HG02938 (cell line): Measurements from ENCODE around the gene FOXN4.
"Not testable (repeated sequence)": the region's sequence is repeated elsewhere in the genome, so short reads cannot be mapped to it uniquely, and the experiment has no call there.

Source experiments
- ATAC-seq: cut with Tn5 transposase; IDR thresholded peaks from one replicate; pipeline ENCODE4 v1.9.1; 2021; ENCODE audit warnings: mild to moderate bottlenecking, moderate library complexity; ENCODE audit not compliant: unreplicated experiment

FOXN4 gene, protein sequence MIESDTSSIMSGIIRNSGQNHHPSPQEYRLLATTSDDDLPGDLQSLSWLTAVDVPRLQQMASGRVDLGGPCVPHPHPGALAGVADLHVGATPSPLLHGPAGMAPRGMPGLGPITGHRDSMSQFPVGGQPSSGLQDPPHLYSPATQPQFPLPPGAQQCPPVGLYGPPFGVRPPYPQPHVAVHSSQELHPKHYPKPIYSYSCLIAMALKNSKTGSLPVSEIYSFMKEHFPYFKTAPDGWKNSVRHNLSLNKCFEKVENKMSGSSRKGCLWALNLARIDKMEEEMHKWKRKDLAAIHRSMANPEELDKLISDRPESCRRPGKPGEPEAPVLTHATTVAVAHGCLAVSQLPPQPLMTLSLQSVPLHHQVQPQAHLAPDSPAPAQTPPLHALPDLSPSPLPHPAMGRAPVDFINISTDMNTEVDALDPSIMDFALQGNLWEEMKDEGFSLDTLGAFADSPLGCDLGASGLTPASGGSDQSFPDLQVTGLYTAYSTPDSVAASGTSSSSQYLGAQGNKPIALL

DNA sequence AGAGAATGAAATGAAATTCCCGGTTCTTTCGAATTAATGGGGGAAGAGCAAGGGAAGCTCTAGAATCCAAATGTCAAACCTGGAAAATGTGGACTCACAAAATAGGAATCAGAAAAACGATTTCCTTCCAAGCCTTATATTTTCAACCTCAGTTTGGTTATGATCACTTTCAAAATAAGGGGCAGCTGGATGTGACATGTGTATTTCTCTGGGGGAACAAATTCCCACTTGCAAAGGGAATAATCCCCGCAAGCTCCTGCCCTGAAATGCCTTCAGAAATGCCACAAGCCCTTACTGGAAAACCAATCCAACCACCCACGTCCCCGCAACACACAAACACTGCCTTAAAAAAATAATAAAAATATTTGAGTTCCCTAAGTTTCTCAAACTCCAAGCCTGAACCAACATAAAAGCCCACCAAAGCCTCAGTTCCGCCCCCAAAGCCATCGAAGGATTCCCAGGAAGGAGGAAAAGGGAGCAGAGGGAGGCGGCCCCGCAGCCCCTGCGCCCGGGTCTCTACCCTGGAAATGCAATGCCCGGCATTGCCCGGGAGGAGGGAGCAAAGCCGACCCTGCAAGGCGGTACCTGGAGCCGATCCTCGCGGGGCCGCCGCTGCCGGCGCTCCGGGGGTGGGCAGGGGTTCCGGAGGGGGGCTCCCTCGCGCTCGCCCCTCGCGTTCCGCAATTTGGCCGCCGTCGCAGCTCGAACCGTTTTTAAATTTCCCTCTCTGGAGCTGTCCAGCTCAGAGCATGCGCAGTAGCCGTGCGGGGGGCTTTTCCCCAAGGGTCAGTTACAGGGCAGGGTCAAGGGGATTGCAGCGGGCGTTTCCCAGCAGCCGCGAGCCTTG is at the start of gene FOXN4:
Gene FOXN4, minus strand, starts transcription at position 751 of the 847 bp plus-strand sequence. CDS start 963 bp downstream, outside the sequence.
- no peak for ATAC-seq

DNA sequence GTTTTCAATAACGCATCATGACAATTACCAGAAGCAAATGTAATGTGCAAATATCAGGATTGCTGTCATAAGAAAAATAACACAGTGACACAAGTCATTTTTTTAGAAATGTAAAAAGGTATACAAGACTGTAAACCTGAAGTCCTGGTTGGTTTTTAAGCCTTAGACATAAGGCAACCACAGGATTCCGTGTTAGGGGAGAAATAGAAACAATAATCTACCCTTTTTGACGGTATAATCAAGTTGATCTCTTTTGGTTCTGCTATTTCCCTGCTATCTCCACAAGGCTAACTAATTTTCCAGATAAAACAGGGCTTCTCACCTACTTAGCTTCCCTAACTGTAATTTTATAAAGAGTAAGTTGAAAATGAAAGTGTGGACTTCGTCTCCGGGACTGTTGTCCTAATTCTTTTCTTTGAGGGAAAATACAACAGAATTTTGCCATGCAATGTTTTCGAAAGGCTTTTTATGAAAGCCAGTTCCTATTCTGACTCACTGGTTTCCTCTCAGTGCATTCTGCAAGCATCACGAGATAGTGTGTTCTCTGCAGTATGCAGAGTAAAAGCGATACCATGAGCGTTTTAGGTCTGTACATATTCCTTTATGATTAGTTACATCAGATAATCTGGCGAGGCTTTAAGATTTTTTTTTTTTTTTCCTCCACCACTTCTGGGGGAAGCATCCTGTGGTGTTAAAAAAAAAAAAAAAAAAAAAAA is 49.2 kb upstream of the FOXN4 start:
- no peak for ATAC-seq

DNA sequence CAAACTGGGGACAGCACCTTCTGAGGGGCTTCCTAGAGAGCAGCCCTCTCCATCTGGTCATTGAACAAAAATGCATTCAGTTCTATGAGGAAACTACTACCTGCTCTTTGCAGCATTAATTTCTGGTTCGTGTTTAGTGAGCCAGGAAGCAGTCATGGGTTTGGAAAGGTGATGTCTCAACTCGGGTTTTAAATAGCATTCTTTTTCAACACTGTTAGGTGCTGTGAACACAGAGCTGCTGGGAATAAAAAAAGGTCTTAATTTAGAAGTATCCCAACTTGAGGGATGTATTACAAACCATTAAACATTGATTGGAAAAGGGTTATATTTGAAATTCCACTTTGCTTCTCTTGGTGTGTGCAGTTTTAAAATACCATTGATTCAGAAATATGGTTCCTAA is 47.9 kb upstream of the FOXN4 start:
- ATAC-seq: no peak

DNA sequence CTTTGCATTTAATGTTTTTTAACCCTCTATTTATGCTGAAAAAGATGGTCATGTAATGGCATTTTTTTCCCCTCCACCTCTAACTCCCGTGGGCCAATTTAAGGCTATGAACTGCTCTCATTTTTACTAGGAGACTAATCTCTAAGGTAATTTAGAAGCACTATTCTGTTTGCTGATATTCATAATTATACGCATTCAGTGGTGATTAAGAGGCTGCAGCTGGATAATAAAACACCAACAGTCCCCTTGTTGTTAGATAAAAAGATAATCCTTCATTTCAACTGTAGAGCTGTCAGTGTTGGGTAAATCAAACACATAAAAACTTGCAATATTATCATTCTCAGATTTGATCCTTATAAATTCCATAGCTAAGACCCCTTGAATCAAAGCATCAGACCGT is 47.5 kb upstream of the FOXN4 start:
- no peak for ATAC-seq

DNA sequence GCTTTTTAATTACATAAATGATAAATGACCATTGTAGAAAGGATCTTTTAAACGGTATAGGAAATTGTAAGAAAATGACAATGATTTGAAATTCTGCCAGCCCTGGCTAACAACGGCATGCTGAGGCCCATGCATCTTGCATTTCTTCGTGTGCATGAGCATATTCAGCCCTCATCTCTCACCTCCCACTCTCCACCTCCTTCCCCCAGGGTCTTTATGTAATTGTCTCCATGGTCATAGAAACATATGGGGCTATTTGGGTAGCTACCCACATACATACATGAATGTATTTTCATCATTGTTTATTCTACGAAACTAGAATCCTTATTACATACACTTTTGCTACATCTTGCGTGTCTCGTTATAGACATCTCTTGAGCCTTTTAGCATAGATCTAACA is 43.1 kb upstream of the FOXN4 start:
- ATAC-seq: no peak

DNA sequence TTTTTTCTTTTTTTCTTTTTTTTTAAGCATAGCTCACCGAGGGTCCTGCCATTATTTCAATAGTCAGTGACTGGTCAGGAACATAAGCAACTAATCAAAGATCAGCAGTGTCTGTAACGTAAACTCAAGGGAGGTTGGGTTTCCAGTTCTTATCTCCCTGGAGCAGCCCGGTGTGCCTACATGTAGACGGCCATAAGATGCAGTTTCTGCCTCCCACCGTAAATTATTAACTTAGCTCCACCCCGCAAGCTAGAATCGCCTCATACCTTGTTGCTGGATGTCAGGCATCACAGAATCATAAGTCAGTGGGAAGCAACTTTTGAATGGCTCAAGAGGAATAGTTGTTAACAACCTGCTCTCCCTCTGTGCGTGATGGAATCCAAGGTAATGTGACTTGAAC is 38.5 kb upstream of the FOXN4 start, which contains the start of gene MYO1H:
Gene MYO1H, plus strand, starts transcription at position 312 of the 400 bp plus-strand sequence. Its CDS starts 61 bp downstream, at position 373.
- ATAC-seq: no peak

DNA sequence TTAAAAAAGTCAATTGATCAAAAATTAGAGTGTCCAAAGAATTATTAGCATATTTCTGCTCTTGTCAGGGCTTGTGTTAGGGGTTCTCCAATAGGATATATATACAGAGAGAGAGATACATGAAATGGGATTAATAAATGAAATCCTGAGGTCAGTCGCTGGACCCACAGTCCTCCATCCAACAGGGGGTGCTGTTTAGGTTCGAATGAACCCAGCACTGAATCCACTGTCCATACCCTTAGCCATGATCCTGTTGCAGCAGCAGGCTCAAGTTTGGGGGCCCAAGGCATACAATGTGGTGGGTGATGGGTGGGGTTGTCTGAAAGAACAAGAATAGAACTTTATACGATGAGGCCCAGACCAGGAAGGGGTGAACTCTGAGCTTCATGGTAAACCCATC is 37.8 kb upstream of the FOXN4 start:
- ATAC-seq: no peak

DNA sequence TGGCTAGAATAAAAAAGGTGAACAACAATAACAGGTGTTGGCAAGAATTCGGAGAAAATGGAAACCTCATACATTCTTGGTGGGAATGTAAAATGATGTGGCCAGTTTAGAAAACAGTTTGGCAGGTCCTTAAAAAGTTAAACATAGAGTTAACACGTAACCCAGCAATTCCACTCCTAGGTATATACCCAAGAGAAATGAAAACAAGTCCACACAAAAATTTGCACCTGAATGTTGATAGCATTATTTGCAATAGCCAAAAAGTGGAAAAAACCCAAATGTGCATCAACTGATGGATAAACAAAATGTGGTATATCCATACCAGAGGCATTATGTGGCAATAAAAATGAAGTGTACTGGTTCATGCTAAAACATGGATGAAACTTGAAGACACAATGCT is 36.3 kb upstream of the FOXN4 start:
- ATAC-seq: no peak

DNA sequence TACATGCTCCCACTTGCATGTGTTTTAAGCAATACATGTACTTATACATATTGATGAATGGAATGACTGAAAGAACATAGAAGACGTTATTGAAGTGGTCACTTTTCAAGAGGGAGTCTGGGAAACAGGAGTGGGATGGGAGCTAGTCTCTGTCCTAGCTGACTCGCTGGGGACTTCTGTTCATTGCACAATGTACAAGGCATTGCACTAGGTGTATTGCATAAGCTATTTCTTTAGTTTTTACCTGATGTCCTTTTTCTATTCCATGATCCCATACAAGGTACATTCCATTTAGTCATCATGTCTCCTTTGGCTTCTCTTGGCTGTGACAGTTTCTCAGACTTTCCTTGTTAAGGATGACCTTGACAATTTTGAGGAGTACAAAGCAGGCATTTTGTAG is 34.6 kb upstream of the FOXN4 start:
- ATAC-seq: no peak

DNA sequence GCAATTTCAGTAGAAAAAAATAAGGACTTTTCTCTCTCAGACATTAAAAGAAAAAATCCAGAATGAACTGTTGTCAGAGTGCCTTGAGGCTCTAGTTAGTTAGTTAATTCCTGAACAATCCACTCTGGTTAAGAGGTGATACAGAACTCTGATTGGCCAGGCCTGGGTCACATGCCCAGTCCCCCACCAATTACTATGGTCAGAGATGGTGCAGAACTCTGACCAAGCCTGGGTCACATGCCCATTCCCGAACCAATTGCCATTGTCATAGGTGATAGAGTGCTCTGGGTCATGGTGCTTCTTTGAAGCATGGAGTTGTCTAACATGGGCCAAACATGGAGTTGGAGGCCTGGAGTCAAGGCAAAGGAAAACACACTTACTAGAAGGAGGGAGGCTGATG is 27.5 kb upstream of the FOXN4 start:
- no peak for ATAC-seq

DNA sequence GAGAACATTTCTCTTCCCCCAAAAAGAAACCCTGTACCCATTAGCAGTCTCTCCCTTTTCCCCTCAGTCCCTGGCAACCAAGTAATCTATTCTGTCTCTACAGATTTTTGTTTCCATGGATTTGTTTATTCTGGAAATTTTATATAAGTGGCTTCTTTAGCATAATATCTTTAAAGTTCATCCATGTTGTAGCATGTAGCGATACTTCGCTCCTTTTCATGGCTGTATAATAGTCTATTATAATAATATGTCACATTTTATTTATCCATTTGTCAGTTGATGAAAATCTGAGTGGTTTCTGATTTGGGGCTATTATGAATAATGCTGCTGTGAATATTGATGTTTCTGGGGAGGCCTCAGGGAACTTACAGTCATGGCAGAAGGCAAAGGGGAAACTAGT is 25.8 kb upstream of the FOXN4 start:
- ATAC-seq: no peak

DNA sequence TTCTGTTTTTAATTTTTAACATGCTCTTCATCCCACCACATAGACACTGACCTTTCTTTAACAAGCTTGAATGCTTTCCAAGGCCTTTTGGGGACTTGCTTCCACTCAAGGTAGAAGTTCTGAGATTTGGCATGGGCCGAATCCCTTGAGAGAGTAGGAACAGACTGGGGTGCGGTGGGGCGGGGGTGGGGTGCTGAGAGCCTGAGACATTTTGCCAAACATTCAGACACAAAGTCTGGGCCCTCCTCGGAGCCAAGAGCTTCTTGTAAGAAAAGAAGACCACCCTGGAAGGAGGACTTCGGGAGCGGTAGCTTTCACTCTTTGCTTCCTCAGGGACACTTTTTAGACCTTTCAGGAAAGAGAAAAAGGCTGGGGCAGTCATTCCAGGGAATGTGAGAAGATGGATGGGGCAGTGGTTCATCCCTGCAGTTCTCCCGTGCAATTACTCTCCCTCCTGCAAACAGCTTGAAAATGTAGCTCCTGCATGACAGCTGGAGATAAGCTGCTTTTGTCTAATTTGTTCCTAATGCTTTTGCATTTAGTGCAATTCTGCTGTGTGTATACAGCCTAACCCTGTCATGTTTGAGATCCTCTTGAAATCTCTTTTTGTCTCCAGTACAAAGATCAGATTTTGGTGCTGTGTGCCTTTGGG is 22.3 kb upstream of the FOXN4 start:
- no peak for ATAC-seq

DNA sequence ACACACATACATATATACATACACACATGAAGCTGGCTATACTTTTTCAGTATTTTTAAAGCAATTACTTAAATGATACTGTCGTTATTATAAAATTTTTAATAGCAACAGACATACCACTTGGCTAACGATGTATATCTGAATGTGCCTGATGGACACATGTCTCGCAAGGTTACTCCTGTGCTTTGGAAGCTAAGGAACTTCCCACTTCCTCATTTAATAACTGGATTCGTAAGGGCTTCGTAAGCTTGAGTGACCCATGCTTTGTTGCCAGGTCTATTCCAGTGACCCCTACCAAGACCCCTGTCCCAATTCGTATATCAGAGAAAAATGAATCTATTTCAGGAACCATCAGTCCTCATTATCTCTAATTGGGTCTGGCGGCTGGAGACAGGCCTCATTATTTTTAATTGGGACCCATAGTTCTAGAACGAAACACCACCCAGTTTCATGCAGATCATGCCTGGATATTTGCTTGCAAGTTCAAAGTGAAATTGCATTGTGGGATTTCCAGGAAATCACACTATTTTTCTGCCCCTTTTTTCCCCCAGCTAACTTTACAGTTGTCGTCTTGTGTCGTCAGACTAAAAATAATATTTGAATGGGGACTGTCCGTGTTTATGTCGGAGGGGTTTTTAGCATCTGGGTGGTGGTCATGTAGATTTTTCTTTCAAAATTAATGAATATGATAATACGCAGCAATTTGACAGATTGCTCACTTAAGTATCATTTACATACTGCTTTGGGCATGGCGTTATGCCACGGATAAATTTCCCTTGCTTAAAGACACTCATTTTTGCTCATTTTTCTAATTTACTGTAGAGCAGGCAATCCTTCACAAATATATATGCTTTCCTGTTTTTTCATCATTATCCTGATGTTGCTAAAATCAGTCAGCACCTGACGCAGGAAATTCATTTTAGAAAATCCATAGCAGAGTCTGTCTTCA is 21.5 kb upstream of the FOXN4 start:
- ATAC-seq: no peak

DNA sequence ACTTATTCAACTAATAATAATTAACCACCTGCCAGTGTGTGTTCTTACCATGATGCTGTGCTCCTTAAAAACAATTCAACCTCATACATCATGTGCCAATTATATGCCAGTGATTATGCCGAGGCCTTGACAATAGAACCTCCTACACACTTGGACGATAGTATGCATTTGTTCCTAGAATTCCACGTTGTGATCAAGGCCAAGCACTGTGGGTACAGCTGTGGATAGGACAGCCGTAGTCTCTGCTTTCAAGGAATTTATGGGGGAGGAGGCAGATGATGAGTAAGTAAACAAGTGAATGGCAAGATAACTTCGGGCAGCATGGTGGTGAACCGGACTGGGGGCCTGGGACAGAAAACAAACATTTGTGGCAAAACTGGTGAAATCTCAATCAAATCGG is 20.6 kb upstream of the FOXN4 start:
- ATAC-seq: no peak

DNA sequence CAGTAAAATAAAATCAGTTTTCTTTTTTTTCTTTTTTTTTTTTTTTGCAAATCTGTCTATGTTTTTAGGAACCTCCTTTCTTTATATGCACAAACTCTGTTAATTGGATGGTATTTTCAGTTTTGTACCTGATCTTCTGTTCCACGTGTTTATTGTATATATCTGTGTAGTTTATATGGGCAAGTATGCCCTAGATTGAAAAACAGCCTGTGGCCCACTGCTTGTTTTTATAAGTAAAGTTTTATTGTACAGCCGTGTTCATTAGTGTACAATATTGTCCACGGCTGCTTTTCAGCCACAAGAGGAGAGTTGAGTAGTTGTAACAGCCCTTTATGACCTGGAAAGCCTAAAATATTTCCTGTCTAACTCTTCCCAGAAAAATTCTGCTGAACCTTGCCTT is 19.9 kb upstream of the FOXN4 start:
- no peak for ATAC-seq

DNA sequence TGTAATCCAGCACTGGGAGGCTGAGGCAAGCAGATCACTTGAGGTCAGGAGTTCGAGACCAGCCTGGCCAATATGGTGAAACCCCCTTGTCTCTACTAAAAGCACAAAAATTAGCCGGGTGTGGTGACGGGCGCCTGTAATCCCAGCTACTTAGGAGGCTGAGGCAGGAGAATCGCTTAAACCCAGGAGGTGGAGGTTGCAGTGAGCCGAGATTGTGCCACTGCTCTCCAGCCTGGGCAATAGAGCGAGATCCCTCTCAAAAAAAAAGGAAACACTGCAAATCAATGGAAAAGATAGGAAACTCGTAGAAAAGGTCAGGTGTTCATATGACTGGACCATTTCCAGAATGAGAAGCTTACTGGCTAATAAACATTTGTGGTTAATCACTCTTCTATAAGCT is 12.2 kb upstream of the FOXN4 start:
- ATAC-seq: not testable (repeated sequence)

DNA sequence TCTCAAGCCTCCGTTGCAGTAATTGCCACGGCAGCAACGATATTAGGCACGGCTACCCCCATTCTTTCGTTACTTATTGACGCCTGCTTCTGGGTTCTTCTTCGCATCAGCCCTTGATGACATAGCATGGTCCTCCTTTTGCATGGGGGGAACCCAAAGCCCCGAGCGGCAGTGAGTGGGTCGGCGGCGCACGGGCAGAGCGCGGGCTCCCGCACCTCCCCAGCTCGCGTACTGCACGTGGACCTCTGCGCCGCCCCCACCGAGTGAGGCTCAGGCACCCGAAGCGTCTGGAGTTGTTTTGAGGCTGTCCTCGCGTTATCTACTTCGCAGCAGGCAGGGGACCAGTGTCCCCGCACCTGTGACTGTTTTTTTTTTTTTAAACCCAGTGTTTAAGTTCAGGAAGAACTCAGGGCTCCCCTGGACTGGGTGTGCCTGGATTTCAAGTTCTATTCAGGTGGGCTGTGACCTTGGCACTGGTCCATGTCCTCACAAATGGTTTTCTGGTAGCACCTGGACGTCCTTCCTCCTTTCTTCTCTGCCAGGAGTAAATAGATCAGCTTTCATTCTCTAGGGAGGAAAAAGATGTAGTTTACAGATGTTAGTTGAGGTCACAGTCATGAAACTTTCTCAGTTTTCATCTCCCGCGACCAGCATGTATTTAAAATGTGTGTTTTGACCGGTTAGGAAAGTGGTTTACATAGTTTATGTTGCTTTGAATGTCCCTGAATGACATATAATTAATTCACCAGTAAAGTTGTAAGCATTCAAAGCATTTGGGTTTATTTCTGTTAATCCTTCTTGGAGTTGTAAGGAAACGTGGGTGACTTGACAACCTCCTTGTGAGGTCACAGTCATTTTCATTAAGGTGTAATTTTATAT is 1.4 kb upstream of the FOXN4 start:
- no peak for ATAC-seq

DNA sequence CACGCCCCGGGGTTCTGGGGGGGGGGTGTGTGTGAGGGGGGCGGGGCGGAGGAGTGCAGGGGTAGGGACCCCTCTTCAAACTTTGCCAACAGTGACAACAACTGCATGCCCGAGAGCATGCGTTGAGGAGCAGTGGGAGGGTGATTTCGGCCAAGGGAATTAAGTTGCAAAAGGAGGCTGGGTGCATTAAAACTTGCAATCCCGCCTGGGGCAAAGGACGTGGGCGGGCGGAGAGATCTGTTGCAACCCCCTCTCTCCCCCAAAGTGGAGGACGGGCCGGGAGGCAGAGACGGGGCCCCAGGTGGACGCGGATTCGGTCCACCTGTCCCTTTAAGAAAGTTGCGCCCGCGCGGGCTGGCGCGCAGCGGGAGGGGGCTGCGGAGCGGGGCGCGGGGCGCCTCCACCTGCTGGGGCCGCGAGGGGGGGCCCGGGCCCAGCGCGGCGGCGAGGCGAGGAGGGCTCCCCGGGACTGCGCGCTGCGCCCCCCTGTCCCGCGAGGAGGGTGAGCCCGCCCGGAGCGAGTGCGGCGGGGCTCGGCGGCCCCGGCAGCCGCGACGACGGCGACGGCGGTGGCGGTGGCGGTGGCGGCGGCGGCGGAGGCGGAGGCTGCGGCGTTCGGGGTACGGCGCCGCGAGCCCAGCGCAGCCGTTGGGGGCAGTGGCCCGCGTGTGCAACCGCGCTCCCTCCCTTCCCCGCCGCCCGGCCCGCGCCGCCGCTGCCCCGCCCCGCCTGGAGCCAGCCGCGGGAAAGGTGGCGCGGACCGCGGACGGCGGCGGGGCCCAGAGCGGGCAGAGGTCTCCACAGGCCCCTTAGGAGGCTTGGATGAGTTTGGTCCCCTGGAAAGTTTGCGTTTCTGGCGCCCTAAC is 530 bp upstream of the FOXN4 start:
- no peak for ATAC-seq
